Glomerular endothelial cell (primary cell): ENCODE results near the gene SLC9A6. TPM values are rescaled to one million over a fixed set of nuclear protein-coding genes. Genes with fewer than 3 reads are reported as not detected.
"Not testable (repeated sequence)": the region's sequence is repeated elsewhere in the genome, so short reads cannot be mapped to it uniquely, and the experiment has no call there.

Experiments
- DNase-seq: peaks from one replicate; pipeline ENCODE4 v3.0.0-alpha.2; 2011; ENCODE audit warnings: low read depth, low spot score; ENCODE audit errors: extremely low read depth
- total RNA-seq: library from RNA; depleted of rRNA; stranded (reverse); fragments of >200 nt; gene quantifications from 2 replicates; pipeline ENCODE4 v1.2.3, GENCODE V29; 2015

The SLC9A6 gene
- total RNA-seq, 1 donor from 2014 or later: 17.4 TPM

DNA sequence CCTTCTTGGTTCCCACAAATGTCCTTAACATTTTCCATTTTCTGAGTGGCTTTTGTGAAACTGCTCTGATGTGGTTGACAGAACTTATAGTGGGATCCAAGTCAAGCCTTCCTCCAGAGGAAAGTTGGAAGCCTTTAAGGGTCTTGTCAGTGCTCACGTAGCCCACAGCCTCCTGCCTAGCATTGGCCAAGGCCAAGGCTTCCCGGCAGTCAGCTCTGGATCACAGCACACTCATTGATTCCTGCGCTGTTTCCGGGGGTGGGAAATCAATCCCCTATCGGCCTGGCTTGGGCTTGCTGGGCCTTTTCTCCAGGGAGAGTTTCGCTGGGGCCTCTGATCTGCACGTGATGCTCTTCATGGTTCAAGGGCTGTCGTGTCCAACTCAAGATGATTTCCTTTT, 76.1 kb downstream of the SLC9A6 start:
- no peak for DNase-seq

DNA sequence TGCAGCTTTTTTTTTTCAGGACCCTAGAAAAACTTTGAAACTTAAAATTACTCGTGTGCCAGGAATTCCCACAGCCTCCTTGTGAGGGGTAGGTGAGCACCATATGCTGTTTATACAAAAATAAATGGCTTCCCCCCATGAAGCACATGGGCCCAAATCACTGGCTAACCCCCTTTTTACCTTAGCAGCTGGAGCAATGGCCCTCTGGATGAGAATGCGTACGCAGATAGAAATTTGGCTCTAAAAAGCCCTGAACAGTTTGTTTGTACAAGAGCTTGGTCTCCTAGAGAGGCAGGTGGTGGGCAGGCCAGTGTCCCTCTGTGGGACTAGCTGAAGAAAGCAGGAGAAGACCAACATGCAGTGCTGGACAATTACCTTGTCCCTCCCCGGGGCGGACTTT, 76.5 kb downstream of the SLC9A6 start:
- no peak for DNase-seq

- no peak for DNase-seq
Observed at GRCh38 chrX:136063340-136064079, 78.3 kb downstream of the SLC9A6 start.

DNA sequence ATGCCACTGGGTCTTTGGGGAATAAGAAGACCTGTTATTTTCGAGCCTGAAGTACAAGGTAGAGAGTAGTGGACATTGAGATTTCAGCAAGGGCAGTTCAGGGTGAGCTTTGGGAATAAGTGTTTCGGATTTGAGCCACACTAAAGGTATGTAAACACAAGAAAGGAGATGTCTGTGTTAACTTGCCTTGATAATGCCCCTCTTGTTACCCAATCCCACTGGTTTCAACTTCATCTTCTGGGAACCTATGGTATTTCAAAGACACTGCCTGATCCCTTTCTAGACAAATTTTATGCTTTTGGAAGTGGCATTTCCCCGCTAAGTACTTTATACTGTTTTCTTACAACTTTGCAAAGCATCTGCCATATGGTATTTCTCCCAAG, 79.4 kb downstream of the SLC9A6 start:
- DNase-seq: no peak

DNA sequence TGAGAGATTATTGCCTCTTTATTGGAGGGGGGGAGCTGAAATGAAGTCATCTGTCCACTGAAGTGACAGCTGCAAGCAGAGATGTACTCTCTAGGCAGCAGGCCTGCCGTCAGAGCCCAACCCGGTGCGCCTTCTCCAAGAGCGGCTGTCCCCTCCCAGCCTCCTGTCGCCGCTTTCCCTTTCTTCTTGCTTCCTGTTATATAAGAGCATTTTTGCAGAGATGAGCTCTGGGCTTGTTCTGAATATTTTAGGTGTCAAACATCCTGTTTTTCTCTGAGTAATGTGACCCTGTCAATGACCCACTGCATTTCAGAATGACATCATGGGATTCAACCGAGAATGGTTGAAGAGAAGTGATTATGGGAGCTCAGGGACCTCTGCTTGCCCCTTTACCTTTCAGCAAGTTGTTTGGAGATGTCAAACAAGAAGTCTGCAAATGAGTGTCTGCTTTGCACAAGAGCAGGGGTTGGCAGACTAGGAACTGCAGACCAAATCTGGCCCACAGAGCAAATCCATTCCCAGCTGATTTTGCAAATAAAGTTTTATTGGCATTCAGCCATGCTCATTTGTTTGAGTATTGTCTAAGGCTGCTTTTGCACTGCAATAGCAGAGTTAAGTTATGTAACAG, 79.9 kb downstream of the SLC9A6 start:
- DNase-seq: no peak

GRCh38 chrX:136067097-136067496, 81.9 kb downstream of the SLC9A6 start:
- no peak for DNase-seq

GRCh38 chrX:136067966-136068365, 82.7 kb downstream of the SLC9A6 start:
- DNase-seq: no peak

GRCh38 chrX:136076942-136077341, 91.7 kb downstream of the SLC9A6 start:
- DNase-seq: no peak

DNA sequence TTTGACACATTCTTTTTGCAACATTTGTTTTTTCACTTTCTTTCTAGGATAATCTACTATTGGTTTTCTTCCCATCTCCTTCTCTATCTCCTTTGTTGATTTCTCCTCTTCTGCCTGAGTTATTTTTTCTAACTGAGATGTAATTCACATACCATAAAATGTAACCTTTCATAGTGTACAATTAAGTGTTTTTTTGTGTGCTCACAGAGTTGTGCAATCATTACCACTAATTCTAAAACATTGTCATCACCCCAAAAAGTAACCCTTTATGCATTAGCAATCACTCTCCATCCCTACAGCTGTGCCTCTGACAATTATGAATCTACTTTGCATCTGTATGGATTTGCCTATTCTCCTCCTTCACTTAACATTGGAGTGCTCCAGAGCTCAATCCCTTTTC, 95.5 kb downstream of the SLC9A6 start:
- no peak for DNase-seq

DNA sequence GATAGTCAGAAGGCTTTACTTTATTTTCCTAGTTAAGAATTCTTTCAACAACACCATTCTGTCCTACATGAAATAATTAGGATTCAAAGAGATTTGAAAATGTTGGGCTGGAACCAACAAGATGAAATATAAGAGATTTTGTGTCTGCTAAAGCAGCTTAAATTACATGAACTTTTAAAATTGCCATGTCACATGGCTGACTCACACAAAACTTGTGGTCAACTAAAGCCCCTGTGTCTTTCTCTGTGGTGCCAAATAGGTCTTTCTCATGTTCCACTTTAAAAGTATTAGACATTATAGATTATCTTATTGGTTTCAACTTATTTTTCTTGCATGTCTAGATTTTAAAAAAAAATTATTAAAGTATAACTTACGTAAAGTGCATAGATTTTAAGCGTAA, 101.3 kb downstream of the SLC9A6 start:
- no peak for DNase-seq

- not testable (repeated sequence) for DNase-seq
Observed at GRCh38 chrX:136091898-136092297, 106.7 kb downstream of the SLC9A6 start.

- no peak for DNase-seq
Observed at GRCh38 chrX:136094962-136095361, 109.7 kb downstream of the SLC9A6 start.

Other genes with a start within 250 kb of the SLC9A6 start
- gene CT45A3, start 217.2 kb upstream of the SLC9A6 start, total RNA-seq: not detected in 2 replicates
- gene CT45A5, start 199.9 kb upstream of the SLC9A6 start, total RNA-seq: not detected in 2 replicates
- not detected in 2 replicates for gene CT45A6, start 182.6 kb upstream of the SLC9A6 start, total RNA-seq
- not detected in 2 replicates for gene CT45A2, start 165.4 kb upstream of the SLC9A6 start, total RNA-seq
- not detected in 2 replicates for gene CT45A7, start 148.2 kb upstream of the SLC9A6 start, total RNA-seq
- gene CT45A8, start 130.9 kb upstream of the SLC9A6 start, total RNA-seq: not detected in 2 replicates
- gene CT45A9, start 113.6 kb upstream of the SLC9A6 start, total RNA-seq: not detected in 2 replicates
- gene CT45A10, start 92.0 kb upstream of the SLC9A6 start, total RNA-seq: not detected in 2 replicates
- not detected in 2 replicates for gene SAGE1, start 91.7 kb upstream of the SLC9A6 start, total RNA-seq
- gene MMGT1, start 11.4 kb upstream of the SLC9A6 start, total RNA-seq: 13.4 and 14.6 TPM in 2 replicates
- gene FHL1, start 162.1 kb downstream of the SLC9A6 start, total RNA-seq: 68.3 and 82.2 TPM in 2 replicates